GM19395 (cell line): ENCODE measurements around the gene DCC.

Experiments used
- ATAC-seq: cut with Tn5 transposase; IDR thresholded peaks from one replicate; pipeline ENCODE4 v1.9.1; 2021; ENCODE audit warnings: mild to moderate bottlenecking, moderate library complexity; ENCODE audit not compliant: unreplicated experiment

Gene DCC

GRCh38 chr18:52489396-52490306, 149.7 kb downstream of the DCC start:
- no peak for ATAC-seq

GRCh38 chr18:52496426-52496825, 156.4 kb downstream of the DCC start:
- no peak for ATAC-seq

GRCh38 chr18:52499016-52499415, 159.0 kb downstream of the DCC start:
- ATAC-seq: no peak

GRCh38 chr18:52499644-52500043, 159.6 kb downstream of the DCC start:
- ATAC-seq: no peak

- no peak for ATAC-seq
These were observed 164.6 kb downstream of the DCC start for GRCh38 chr18:52504589-52504988.

GRCh38 chr18:52510139-52510538, 170.1 kb downstream of the DCC start:
- no peak for ATAC-seq

GRCh38 chr18:52518086-52518485, 178.1 kb downstream of the DCC start:
- ATAC-seq: no peak

- no peak for ATAC-seq
These were observed 179.0 kb downstream of the DCC start for GRCh38 chr18:52519021-52519420.

- no peak for ATAC-seq
These were observed 183.6 kb downstream of the DCC start for GRCh38 chr18:52523566-52523965.

- ATAC-seq: no peak
These were observed 191.8 kb downstream of the DCC start for GRCh38 chr18:52531836-52532235.

- ATAC-seq: no peak
These were observed 196.0 kb downstream of the DCC start for GRCh38 chr18:52536039-52536438.

- ATAC-seq: no peak
These were observed 197.3 kb downstream of the DCC start for GRCh38 chr18:52537261-52537660.

GRCh38 chr18:52541056-52541455, 201.1 kb downstream of the DCC start:
- no peak for ATAC-seq

GRCh38 chr18:52544086-52544485, 204.1 kb downstream of the DCC start:
- no peak for ATAC-seq

GRCh38 chr18:52546686-52547346, 206.8 kb downstream of the DCC start:
- ATAC-seq: no peak

- no peak for ATAC-seq
These were observed 213.4 kb downstream of the DCC start for GRCh38 chr18:52553441-52553840.

- ATAC-seq: no peak
These were observed 214.2 kb downstream of the DCC start for GRCh38 chr18:52554180-52554579.

GRCh38 chr18:52567360-52567759, 227.4 kb downstream of the DCC start:
- ATAC-seq: no peak

GRCh38 chr18:52569492-52569891, 229.5 kb downstream of the DCC start:
- no peak for ATAC-seq

GRCh38 chr18:52570975-52571374, 231.0 kb downstream of the DCC start:
- ATAC-seq: no peak

GRCh38 chr18:52572036-52573000, 232.3 kb downstream of the DCC start:
- no peak for ATAC-seq
